ENCODE measurements around the gene EID2. TPM values are rescaled to one million over a fixed set of nuclear protein-coding genes. Genes with fewer than 3 reads are reported as not detected.

Gene EID2
- total and polyA plus RNA-seq, 2 of the 13 experiments (the other 11 are each of a cell fraction or from before 2014, with no cell fraction given): 3.7 to 14.1 TPM

DNA sequence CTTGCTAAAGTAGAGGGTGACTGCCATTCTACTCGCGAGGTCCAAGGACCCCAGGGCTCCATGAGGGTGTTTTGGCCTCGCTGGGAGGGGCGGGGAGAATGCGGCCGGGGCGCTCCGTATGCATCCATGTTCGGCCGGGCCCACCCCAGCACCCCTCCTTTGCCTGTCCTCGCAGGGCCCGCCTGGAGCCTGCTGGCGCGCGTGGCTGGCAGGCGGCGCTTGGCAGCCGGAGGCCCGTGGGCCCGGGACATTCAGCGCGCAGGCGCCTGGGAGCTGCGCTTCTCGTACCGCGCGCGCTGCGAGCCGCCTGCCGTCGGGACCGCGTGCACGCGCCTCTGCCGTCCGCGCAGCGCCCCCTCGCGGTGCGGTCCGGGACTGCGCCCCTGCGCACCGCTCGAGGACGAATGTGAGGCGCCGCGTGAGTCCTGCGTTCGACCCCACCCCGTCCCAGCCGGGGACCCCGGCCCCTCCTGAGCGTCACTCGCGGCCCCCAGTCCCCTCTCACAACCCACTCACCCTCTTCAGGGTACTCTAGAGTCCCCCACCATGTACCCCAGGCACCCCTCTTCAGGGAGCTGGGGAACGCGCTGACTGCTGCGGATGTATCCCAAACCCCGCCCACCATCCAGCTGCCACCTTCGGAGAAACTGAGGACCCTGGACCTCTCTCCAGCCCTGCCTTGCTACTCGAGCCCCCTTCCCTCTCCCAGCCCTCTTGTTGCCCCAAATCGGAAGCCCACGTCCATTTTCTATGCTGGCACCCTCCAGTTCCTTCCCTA lies 37.1 kb downstream of the EID2 start (continued):
- TF ChIP-seq ARID5B (CRISPR knock-in tag; IDR thresholded peaks at IDR 0.05): peak; percentile 36
- peak; percentile 82 for TF ChIP-seq AHR (CRISPR knock-in tag; IDR thresholded peaks at IDR 0.05)
- TF ChIP-seq E2F5 (CRISPR knock-in tag; conservative IDR thresholded peaks at IDR 0.05): peak; percentile 88
- peak; percentile 97 for TF ChIP-seq SALL1 (CRISPR knock-in tag; IDR thresholded peaks at IDR 0.05)
- TF ChIP-seq POLR2AphosphoS2 (IDR thresholded peaks at IDR 0.05; ENCODE audit: low read depth, low read length): no peak
- peak; percentile 99 for TF ChIP-seq ARNT2 (CRISPR knock-in tag; IDR thresholded peaks at IDR 0.05; ENCODE audit: low read depth)
- no peak for TF ChIP-seq ZBTB20 (CRISPR knock-in tag; IDR thresholded peaks at IDR 0.05; ENCODE audit: borderline replicate concordance, low read depth)
- TF ChIP-seq POLR2AphosphoS5 (IDR thresholded peaks at IDR 0.05; ENCODE audit: low read depth, low read length): no peak
- TF ChIP-seq DBP (CRISPR knock-in tag; IDR thresholded peaks at IDR 0.05; ENCODE audit: not compliant biosample characterization): peak; percentile 97
- TF ChIP-seq, protein P1, sequence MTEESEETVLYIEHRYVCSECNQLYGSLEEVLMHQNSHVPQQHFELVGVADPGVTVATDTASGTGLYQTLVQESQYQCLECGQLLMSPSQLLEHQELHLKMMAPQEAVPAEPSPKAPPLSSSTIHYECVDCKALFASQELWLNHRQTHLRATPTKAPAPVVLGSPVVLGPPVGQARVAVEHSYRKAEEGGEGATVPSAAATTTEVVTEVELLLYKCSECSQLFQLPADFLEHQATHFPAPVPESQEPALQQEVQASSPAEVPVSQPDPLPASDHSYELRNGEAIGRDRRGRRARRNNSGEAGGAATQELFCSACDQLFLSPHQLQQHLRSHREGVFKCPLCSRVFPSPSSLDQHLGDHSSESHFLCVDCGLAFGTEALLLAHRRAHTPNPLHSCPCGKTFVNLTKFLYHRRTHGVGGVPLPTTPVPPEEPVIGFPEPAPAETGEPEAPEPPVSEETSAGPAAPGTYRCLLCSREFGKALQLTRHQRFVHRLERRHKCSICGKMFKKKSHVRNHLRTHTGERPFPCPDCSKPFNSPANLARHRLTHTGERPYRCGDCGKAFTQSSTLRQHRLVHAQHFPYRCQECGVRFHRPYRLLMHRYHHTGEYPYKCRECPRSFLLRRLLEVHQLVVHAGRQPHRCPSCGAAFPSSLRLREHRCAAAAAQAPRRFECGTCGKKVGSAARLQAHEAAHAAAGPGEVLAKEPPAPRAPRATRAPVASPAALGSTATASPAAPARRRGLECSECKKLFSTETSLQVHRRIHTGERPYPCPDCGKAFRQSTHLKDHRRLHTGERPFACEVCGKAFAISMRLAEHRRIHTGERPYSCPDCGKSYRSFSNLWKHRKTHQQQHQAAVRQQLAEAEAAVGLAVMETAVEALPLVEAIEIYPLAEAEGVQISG (CRISPR knock-in tag; IDR thresholded peaks at IDR 0.05): peak; percentile 88
- TF ChIP-seq, protein P2, sequence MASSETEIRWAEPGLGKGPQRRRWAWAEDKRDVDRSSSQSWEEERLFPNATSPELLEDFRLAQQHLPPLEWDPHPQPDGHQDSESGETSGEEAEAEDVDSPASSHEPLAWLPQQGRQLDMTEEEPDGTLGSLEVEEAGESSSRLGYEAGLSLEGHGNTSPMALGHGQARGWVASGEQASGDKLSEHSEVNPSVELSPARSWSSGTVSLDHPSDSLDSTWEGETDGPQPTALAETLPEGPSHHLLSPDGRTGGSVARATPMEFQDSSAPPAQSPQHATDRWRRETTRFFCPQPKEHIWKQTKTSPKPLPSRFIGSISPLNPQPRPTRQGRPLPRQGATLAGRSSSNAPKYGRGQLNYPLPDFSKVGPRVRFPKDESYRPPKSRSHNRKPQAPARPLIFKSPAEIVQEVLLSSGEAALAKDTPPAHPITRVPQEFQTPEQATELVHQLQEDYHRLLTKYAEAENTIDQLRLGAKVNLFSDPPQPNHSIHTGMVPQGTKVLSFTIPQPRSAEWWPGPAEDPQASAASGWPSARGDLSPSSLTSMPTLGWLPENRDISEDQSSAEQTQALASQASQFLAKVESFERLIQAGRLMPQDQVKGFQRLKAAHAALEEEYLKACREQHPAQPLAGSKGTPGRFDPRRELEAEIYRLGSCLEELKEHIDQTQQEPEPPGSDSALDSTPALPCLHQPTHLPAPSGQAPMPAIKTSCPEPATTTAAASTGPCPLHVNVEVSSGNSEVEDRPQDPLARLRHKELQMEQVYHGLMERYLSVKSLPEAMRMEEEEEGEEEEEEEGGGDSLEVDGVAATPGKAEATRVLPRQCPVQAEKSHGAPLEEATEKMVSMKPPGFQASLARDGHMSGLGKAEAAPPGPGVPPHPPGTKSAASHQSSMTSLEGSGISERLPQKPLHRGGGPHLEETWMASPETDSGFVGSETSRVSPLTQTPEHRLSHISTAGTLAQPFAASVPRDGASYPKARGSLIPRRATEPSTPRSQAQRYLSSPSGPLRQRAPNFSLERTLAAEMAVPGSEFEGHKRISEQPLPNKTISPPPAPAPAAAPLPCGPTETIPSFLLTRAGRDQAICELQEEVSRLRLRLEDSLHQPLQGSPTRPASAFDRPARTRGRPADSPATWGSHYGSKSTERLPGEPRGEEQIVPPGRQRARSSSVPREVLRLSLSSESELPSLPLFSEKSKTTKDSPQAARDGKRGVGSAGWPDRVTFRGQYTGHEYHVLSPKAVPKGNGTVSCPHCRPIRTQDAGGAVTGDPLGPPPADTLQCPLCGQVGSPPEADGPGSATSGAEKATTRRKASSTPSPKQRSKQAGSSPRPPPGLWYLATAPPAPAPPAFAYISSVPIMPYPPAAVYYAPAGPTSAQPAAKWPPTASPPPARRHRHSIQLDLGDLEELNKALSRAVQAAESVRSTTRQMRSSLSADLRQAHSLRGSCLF (CRISPR knock-in tag; IDR thresholded peaks at IDR 0.05; ENCODE audit: borderline replicate concordance): peak; percentile 81; the same call in 1 of the 2 replicates
- TF ChIP-seq ZNF333 (CRISPR knock-in tag; IDR thresholded peaks at IDR 0.05; ENCODE audit: borderline replicate concordance): no peak

All from HepG2 (cell line).